K562 (cell line): Measurements from ENCODE around the gene SNAPC2. TPM values are rescaled to one million over a fixed set of nuclear protein-coding genes. Genes with fewer than 3 reads are reported as not detected.

Source experiments
- ATAC-seq: fragments of 200-7000 bp; cut with Tn5 transposase; 3 replicates; pipeline ENCODE4 v1.9.1; 2020; ENCODE audit warnings: moderate library complexity
- BruUV-seq: library from RNA; stranded (reverse); fragments of 400-500 nt; replicated peaks from 2 replicates; lab custom pipeline; 2021; lab: Mats Ljungman, UMichigan
- CTCF ChIA-PET: fragments of 300-600 bp; formaldehyde crosslinking; extraction: SDS; loops from one replicate; lab custom pipeline; 2021; ENCODE audit warnings: low intra/inter-chr PET ratio; lab: Yijun Ruan, JAX
- POLR2A ChIA-PET: fragments of 300-600, 350-650 bp; sonication (Branson Sonifier 250); formaldehyde crosslinking; extraction: SDS; loops from one replicate; lab custom pipeline; 2021; ENCODE audit warnings: antibody characterized with exemption, inconsistent platforms; lab: Yijun Ruan, JAX
- DNase-seq, 4 experiments: peaks; one replicate each; pipeline versions ENCODE4 v3.0.0 to v3.0.0-alpha.2; 2011 to 2018; ENCODE audit warnings: low spot score in 3 of 4, mixed read lengths in 3 of 4; ENCODE audit errors: extremely low read depth in 1 of 4
- FAIRE-seq: peaks from 2 replicates; lab custom pipeline; 2011; peaks lifted over from hg19 to GRCh38; lab: Jason Lieb, UNC
- H2AFZ ChIP-seq: 2 replicates; pipeline ENCODE4 v1.6.0; 2011; ENCODE audit warnings: low read depth, low read length, control low read depth, inconsistent platforms
- H3K27ac ChIP-seq: fragments of 200-600 bp; 3 replicates; pipeline ENCODE4 v1.8.0; 2011; ENCODE audit warnings: low read depth, mild to moderate bottlenecking, control low read depth, inconsistent platforms, low read length, moderate library complexity, mixed read lengths; ENCODE audit errors: extremely low read depth
- H3K27me3 ChIP-seq, 2 experiments: fragments of 300-600 bp in 1 of 2; 2 replicates in 1 of 2; 3 replicates in 1 of 2; pipeline versions ENCODE4 v1.6.0 to v1.8.0; 2011; ENCODE audit warnings: inconsistent platforms in 2 of 2, low read length in 2 of 2, mild to moderate bottlenecking in 1 of 2, mixed read lengths in 1 of 2, moderate library complexity in 1 of 2; ENCODE audit not compliant: control insufficient read depth in 2 of 2, insufficient read depth in 2 of 2
- H3K36me3 ChIP-seq: fragments of 300-600 bp; 3 replicates; pipeline ENCODE4 v1.8.0; 2011; ENCODE audit warnings: mild to moderate bottlenecking, low read length, inconsistent platforms; ENCODE audit not compliant: control insufficient read depth, insufficient read depth
- H3K4me1 ChIP-seq, 2 experiments: fragments of 200-600 bp in 1 of 2; replicated peaks in 1 of 2; 2 replicates in 1 of 2; 3 replicates in 1 of 2; pipeline versions ENCODE4 v1.5.1 to v1.8.0; 2011; ENCODE audit warnings: inconsistent platforms in 2 of 2, low read length in 2 of 2, mild to moderate bottlenecking in 1 of 2, mixed read lengths in 1 of 2, moderate library complexity in 1 of 2; ENCODE audit not compliant: control insufficient read depth in 2 of 2, insufficient read depth in 2 of 2
- H3K4me2 ChIP-seq: 2 replicates; pipeline ENCODE4 v1.6.1; 2011; ENCODE audit warnings: low read length, control low read depth, inconsistent platforms, mixed read lengths; ENCODE audit not compliant: insufficient read depth
- H3K4me3 ChIP-seq: fragments of 200-600 bp; sonication (generic), shearing (Covaris generic); 2 replicates; pipeline ENCODE4 v1.5.1; 2016; ENCODE audit warnings: control low read depth, inconsistent platforms
- H3K79me2 ChIP-seq: fragments of 200-600 bp; 3 replicates; pipeline ENCODE4 v1.8.0; 2011; ENCODE audit warnings: low read length, inconsistent platforms; ENCODE audit not compliant: control insufficient read depth, insufficient read depth
- H3K9ac ChIP-seq, 2 experiments: 2 replicates each; pipeline versions ENCODE4 v1.6.0 to v1.6.1; 2011; ENCODE audit warnings: low read depth in 2 of 2, low read length in 2 of 2, control low read depth in 1 of 2, inconsistent platforms in 1 of 2, mild to moderate bottlenecking in 1 of 2, mixed read lengths in 1 of 2; ENCODE audit not compliant: insufficient read depth in 1 of 2
- H3K9me1 ChIP-seq: one replicate; pipeline ENCODE4 v1.6.0; 2011; ENCODE audit warnings: inconsistent platforms, mild to moderate bottlenecking, low read length, moderate library complexity; ENCODE audit not compliant: control insufficient read depth, insufficient read depth
- H3K9me3 ChIP-seq: replicated peaks from 2 replicates; pipeline ENCODE4 v1.5.1; 2011; ENCODE audit warnings: low read depth, low read length, inconsistent platforms; ENCODE audit not compliant: control insufficient read depth, insufficient read depth
- H4K20me1 ChIP-seq: replicated peaks from 2 replicates; pipeline ENCODE4 v1.6.1; 2011; ENCODE audit warnings: low read length, inconsistent platforms, mixed read lengths; ENCODE audit not compliant: control insufficient read depth, insufficient read depth
- ATF1 ChIP-seq, 2 experiments: fragments of 450-650 bp in 1 of 2; IDR thresholded peaks; 2 replicates each; pipeline ENCODE4 v1.6.1; 2016; ENCODE audit warnings: missing compliant biosample characterization in 1 of 2, missing genetic modification characterization in 1 of 2
- DDX20 ChIP-seq: fragments of 450-650 bp; IDR thresholded peaks from 2 replicates; pipeline ENCODE4 v1.6.1; 2016; ENCODE audit warnings: missing genetic modification characterization, low read depth, mild to moderate bottlenecking, missing compliant biosample characterization, moderate library complexity
- HINFP ChIP-seq: fragments of 450-650 bp; conservative IDR thresholded peaks from 2 replicates; pipeline ENCODE4 v1.6.1; 2016; ENCODE audit warnings: missing genetic modification characterization, low read depth, mild to moderate bottlenecking, control low read depth, missing compliant biosample characterization
- MBD2 ChIP-seq: sonication (generic); IDR thresholded peaks from 2 replicates; pipeline ENCODE4 v1.6.1; 2016; ENCODE audit warnings: low read depth, borderline replicate concordance
- YY1 ChIP-seq, 3 experiments: IDR thresholded peaks; 2 replicates each; pipeline ENCODE4 v1.6.1; 2011; ENCODE audit warnings: low read length in 2 of 3, mild to moderate bottlenecking in 2 of 3, moderate library complexity in 2 of 3, borderline replicate concordance in 1 of 3, control low read depth in 1 of 3, low read depth in 1 of 3; ENCODE audit not compliant: insufficient read depth in 3 of 3, insufficient replicate concordance in 2 of 3, control insufficient read depth in 1 of 3, insufficient read length in 1 of 3; ENCODE audit errors: extremely low read depth in 1 of 3
- ZBTB7A ChIP-seq: IDR thresholded peaks from 2 replicates; pipeline ENCODE4 v1.6.1; 2011; ENCODE audit warnings: low read depth, mild to moderate bottlenecking, low read length, moderate library complexity, borderline replicate concordance; ENCODE audit not compliant: control insufficient read depth
- ZNF133 ChIP-seq: fragments of 250-450 bp; sonication (Bioruptor Pico); IDR thresholded peaks from 2 replicates; pipeline ENCODE4 v1.4.0; 2020; ENCODE audit warnings: mild to moderate bottlenecking
- ZNF785 ChIP-seq: fragments of 250-450 bp; sonication (Bioruptor Pico); IDR thresholded peaks from 2 replicates; pipeline ENCODE4 v1.4.0; 2020; ENCODE audit warnings: mild to moderate bottlenecking
- WGBS: fragments of 100-300 bp; shearing (Covaris generic); methylation state at CpG from one replicate; pipeline ENCODE4 v1.1.6; 2016; ENCODE audit warnings: low coverage, mixed read lengths; ENCODE audit not compliant: insufficient coverage; ENCODE audit errors: missing lambda C conversion rate; 5-methylcytosine and 5-hydroxymethylcytosine counted together
- in situ Hi-C: fragments of 300-500 bp; cut with MboI; formaldehyde crosslinking; loops from 4 replicates; pipeline ENCODE4 v1.15.0; 2018; ENCODE audit warnings: inconsistent platforms, mixed read lengths
- intact Hi-C: fragments of 100-400 bp; cut with micrococcal nuclease; formaldehyde crosslinking; loops from 2 replicates; pipeline ENCODE4 v1.14.2; 2022
- polyA plus RNA-seq, 8 experiments: library from polyadenylated mRNA; depleted of rRNA in 4 of 8; stranded (reverse) in 5 of 8; unstranded in 3 of 8; fragments of >200 nt; fragmentation: Nextera tagmentation in 2 of 8; fragmentation: Illumina TruSeq in 1 of 8; extraction: Ambion mirVana in 2 of 8; extraction: Trizol in 1 of 8; gene quantifications; 2 replicates each; pipeline versions ENCODE4 v1.2.1 to v1.2.3, GENCODE V29; 2011 to 2014; ENCODE audit warnings: inconsistent platforms in 1 of 8, missing spikeins in 1 of 8
- total RNA-seq, 7 experiments: library from RNA; depleted of rRNA in 6 of 7; stranded (reverse); fragments of >200 nt in 6 of 7; fragmentation: Illumina TruSeq in 2 of 7; extraction: Trizol in 2 of 7; gene quantifications; 2 replicates each; pipeline versions ENCODE4 v1.2.1 to v1.2.3, GENCODE V29; 2011 to 2021; ENCODE audit warnings: low replicate concordance in 1 of 7
- TF ChIP-seq, protein P1 (sequence below): fragments of 450-650 bp; IDR thresholded peaks from 2 replicates; pipeline ENCODE4 v1.6.1; 2017; ENCODE audit warnings: antibody characterized with exemption
- TF ChIP-seq, protein P2 (sequence below): conservative IDR thresholded peaks from 2 replicates; pipeline ENCODE4 v1.6.1; 2011; ENCODE audit warnings: low read depth, mild to moderate bottlenecking, low read length; ENCODE audit not compliant: control insufficient read depth

Gene SNAPC2
- total and polyA plus RNA-seq, 9 of the 15 experiments (the other 6 are each of a cell fraction or from before 2014, with no cell fraction given) = 0.59 to 45.1 (median 15.3) TPM

DNA sequence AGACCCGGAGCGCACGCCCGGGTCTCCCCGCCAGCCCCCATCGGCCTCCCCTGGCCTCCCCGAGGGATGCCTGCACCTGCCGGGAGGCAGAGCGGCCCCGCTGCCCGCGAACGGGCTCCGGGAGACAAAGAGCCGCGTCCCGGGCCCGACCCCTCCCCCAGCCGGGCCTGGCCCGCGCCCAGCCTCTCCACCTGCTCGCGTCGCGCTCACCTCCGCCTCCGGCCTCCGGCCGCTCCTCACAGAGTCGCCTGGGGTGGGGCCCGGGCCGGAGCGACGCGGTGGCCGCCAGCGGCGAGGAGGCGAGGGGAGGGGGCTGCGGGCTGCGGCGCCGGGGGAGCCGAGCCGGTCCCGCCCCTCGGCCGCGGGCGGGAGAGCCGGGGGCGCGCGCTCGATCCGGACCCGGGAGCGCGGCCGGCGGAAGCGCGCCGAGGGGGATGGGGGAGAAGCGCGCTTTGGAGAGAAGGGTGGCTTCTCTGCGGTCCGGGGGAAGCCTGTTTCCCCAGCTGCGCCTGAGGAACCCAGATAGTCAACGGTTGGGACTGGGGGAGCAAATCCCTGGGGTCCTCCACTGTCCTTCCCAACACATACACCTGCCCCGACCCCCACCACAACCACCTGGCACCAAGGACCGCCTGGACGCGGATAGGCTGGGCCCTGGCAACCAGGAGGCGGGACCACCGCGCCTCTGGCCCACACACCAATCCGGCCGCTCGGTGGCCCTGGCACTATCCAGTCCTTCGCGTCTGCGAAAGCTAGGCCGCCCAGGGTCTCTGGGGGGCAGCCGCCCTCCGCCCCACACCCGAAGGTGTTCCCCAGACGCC is 45.9 kb upstream of the SNAPC2 start, which contains the start of gene PRR36:
Gene PRR36 (minus strand): TSS at position 315 of the 821 bp plus-strand sequence. CDS start 701 bp downstream, outside the sequence.
- WGBS = 77% methylated on average over 15 of the region's 88 CpGs
- Histone ChIP-seq H3K27me3 (no peaks in the 10 kb centered on the region; a peak in 1 of 5 replicates), H3K36me3 (no peaks in the 10 kb centered on the region), H3K79me2 (no peaks in the 10 kb centered on the region), H3K27ac (no peak within 1 kb of the TSS), H2AFZ (peak within 1 kb of the TSS; percentile 59; the same call in 1 of the 2 replicates), H3K4me2 (peak within 1 kb of the TSS; percentile 46), H3K9me3 (no peaks in the 10 kb centered on the region), H3K9me1 (no peaks in the 10 kb centered on the region), H3K9ac (peak within 1 kb of the TSS in 1 of 2 experiments; percentile 67; a peak in 2 of 4 replicates), H4K20me1 (peaks cover 13% of the 10 kb centered on the region), H3K4me3 (peak within 1 kb of the TSS; percentile 31), H3K4me1 (peaks cover 17 to 64% of the 10 kb centered on the region in 2 experiments; a peak in 4 of 5 replicates)
- ATAC-seq (no peak), DNase-seq (peak in 2 of 4 experiments; percentile 34 to 43), FAIRE-seq (no peak)
- BruUV-seq = no TSS peak
- in situ Hi-C loops = no loop called here
- POLR2A ChIA-PET = no interaction called here
- CTCF ChIA-PET = interaction anchor here (0.6 kb wide), 1 partner anchor 21 kb away, joined by 3 read pairs; no protein-coding TSS in a partner anchor
- intact Hi-C loops = loop anchor here (5.0 kb wide), 1 partner anchor 48 kb away; the partner anchor contains the start of gene SNAPC2
- TF ChIP-seq ZNF785 (CRISPR knock-in tag) = no peak
- TF ChIP-seq, protein P1, sequence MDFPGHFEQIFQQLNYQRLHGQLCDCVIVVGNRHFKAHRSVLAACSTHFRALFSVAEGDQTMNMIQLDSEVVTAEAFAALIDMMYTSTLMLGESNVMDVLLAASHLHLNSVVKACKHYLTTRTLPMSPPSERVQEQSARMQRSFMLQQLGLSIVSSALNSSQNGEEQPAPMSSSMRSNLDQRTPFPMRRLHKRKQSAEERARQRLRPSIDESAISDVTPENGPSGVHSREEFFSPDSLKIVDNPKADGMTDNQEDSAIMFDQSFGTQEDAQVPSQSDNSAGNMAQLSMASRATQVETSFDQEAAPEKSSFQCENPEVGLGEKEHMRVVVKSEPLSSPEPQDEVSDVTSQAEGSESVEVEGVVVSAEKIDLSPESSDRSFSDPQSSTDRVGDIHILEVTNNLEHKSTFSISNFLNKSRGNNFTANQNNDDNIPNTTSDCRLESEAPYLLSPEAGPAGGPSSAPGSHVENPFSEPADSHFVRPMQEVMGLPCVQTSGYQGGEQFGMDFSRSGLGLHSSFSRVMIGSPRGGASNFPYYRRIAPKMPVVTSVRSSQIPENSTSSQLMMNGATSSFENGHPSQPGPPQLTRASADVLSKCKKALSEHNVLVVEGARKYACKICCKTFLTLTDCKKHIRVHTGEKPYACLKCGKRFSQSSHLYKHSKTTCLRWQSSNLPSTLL = peak; percentile 97
- TF ChIP-seq, protein P2, sequence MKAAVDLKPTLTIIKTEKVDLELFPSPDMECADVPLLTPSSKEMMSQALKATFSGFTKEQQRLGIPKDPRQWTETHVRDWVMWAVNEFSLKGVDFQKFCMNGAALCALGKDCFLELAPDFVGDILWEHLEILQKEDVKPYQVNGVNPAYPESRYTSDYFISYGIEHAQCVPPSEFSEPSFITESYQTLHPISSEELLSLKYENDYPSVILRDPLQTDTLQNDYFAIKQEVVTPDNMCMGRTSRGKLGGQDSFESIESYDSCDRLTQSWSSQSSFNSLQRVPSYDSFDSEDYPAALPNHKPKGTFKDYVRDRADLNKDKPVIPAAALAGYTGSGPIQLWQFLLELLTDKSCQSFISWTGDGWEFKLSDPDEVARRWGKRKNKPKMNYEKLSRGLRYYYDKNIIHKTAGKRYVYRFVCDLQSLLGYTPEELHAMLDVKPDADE = 0 out of 2 replicates have a peak, but pooled peaks have one; percentile 54
- no peak for TF ChIP-seq ATF1 (CRISPR knock-in tag; IDR thresholded peaks at IDR 0.05)
- TF ChIP-seq ATF1 (tag; IDR thresholded peaks at IDR 0.05) = no peak
- peak; percentile 40; the same call in 1 of the 2 replicates for TF ChIP-seq ZBTB7A
- no peak for TF ChIP-seq DDX20
- no peak for TF ChIP-seq YY1 (IDR thresholded peaks at IDR 0.05; ENCODE audit: borderline replicate concordance in 1 of 3, control insufficient read depth in 1 of 3, extremely low read depth in 1 of 3, insufficient read depth in 3 of 3, insufficient read length in 1 of 3, insufficient replicate concordance in 2 of 3, low read depth in 1 of 3, low read length in 2 of 3)
- peak; percentile 96 for TF ChIP-seq HINFP (tag)
- no peak for TF ChIP-seq ZNF133 (CRISPR knock-in tag)
- TF ChIP-seq MBD2 = no peak
